ENCODE results near the gene WDR93.
A peak's percentile ranks its signal among the peaks of the same experiment; 100 is the strongest.

The WDR93 gene

GRCh38 chr15:89776274-89777072 is 85.9 kb downstream of the WDR93 start, which contains the start of gene MESP2:
Gene MESP2, plus strand, starts transcription at chr15:89776332. Its CDS starts 26 bp downstream, at chr15:89776358.
- TF ChIP-seq, protein P1, sequence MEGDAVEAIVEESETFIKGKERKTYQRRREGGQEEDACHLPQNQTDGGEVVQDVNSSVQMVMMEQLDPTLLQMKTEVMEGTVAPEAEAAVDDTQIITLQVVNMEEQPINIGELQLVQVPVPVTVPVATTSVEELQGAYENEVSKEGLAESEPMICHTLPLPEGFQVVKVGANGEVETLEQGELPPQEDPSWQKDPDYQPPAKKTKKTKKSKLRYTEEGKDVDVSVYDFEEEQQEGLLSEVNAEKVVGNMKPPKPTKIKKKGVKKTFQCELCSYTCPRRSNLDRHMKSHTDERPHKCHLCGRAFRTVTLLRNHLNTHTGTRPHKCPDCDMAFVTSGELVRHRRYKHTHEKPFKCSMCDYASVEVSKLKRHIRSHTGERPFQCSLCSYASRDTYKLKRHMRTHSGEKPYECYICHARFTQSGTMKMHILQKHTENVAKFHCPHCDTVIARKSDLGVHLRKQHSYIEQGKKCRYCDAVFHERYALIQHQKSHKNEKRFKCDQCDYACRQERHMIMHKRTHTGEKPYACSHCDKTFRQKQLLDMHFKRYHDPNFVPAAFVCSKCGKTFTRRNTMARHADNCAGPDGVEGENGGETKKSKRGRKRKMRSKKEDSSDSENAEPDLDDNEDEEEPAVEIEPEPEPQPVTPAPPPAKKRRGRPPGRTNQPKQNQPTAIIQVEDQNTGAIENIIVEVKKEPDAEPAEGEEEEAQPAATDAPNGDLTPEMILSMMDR (conservative IDR thresholded peaks at IDR 0.05; ENCODE audit: low read depth, low read length): peak; percentile 40
- peak; percentile 78 for DNase-seq (ENCODE audit: low read depth)
- H3K4me3 ChIP-seq (ENCODE audit: low read depth, low read length): peak within 1 kb of the TSS; percentile 54

GRCh38 chr15:89777073-89777751 is 86.6 kb downstream of the WDR93 start:
- no peak overlapping the region for H3K4me3 ChIP-seq (ENCODE audit: low read depth, low read length)
- DNase-seq (ENCODE audit: low read depth): no peak

DNA sequence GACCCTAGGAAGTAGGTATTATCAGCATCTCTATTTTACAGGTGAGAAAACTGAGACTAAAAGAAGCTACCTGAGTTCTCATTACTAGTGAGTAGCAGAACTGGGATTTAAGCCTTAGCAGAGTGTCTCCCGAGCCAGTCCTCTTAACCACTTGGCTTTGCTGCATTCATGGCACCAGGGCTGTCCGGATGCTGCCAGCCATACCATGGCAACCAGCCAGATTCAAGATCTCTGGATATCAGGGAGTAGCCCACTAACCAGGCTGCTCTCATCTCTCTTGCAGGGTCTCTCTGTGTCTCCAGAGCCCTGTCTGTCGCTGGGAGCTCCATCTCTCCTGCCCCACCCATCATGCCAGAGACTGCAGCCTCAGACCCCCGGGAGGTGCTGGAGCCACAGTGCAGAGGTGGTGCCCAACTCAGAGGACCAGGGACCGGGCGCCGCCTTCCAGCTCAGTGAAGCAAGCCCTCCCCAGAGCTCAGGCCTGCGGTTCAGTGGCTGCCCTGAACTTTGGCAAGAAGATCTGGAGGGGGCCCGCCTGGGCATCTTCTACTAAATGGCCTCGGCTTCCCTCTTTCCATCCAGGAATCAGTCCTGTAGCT is 87.3 kb downstream of the WDR93 start:
- no peak overlapping the region for H3K4me3 ChIP-seq (ENCODE audit: low read depth, low read length)
- DNase-seq (ENCODE audit: low read depth): no peak
- TF ChIP-seq, protein P1 (conservative IDR thresholded peaks at IDR 0.05; ENCODE audit: low read depth, low read length): no peak

More at GRCh38 chr15:89777073-89777751, 86.6 kb downstream of the WDR93 start:
- TF ChIP-seq, protein P1 (conservative IDR thresholded peaks at IDR 0.05; ENCODE audit: low read depth, low read length): no peak

GRCh38 chr15:89778861-89779260 is 88.2 kb downstream of the WDR93 start:
- TF ChIP-seq, protein P1 (conservative IDR thresholded peaks at IDR 0.05; ENCODE audit: low read depth, low read length): no peak
- H3K4me3 ChIP-seq (ENCODE audit: low read depth, low read length): no peak overlapping the region
- DNase-seq (ENCODE audit: low read depth): no peak

DNA sequence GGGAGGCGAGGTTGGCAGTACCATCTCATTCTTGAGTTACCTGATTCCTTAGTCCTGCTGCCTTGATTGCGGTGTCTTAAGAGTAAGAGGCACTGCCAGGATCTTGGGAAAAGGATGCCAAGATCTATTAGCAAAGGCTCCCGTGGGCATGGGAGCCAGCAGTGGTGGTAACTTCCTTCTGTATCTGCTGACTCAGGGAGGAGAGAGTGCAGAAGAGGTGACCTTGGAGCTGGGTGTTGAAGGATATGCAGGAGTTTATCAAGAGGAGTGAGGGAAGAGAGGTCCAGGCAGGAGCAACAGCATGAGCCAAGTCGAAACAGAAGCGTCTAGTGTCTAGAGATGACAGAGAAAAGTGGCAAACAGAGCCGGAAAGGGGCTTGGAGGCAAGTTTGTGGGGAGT is 90.0 kb downstream of the WDR93 start:
- H3K4me3 ChIP-seq (ENCODE audit: low read depth, low read length): no peak overlapping the region
- TF ChIP-seq, protein P1 (conservative IDR thresholded peaks at IDR 0.05; ENCODE audit: low read depth, low read length): no peak
- no peak for DNase-seq (ENCODE audit: low read depth)

DNA sequence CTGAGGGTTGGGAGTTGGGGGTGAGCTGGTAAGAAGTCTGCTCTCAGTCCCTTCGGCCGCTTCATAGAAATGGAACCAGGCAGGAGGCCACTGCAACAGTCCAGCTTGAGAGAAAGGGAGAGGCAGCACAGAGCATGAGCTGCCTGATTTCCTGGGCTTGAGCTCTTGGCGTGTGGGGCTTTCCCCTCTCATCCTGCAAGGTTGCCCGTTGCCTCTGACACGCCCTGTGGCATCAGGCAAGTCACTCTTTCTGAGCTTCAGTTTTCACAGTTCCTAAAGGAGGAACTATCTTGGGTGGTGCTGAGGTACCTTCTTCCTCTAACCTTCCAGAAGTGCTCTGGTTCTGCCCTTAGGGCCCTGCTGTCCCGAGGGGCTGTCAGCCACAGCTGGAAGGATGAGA is 90.4 kb downstream of the WDR93 start:
- TF ChIP-seq, protein P1 (conservative IDR thresholded peaks at IDR 0.05; ENCODE audit: low read depth, low read length): no peak
- H3K4me3 ChIP-seq (ENCODE audit: low read depth, low read length): no peak overlapping the region
- DNase-seq (ENCODE audit: low read depth): no peak

All from choroid plexus epithelial cell (primary cell).